ENCODE results near the gene OR6A2. TPM values are rescaled to one million over a fixed set of nuclear protein-coding genes. Genes with fewer than 3 reads are reported as not detected.

The OR6A2 gene
- total RNA-seq (under 1 TPM in 1 of 5 donors, not detected in 4; 0.55 TPM), polyA plus RNA-seq (not detected)
- long read RNA-seq, donor 1, result 0 reads
- long read RNA-seq, donor 2, result 0 reads
- long read RNA-seq, donor 3, result 0 reads
- long read RNA-seq, donor 4, result 0 reads
- long read RNA-seq, donor 5, result 0 reads
- long read RNA-seq, donor 6, result 0 reads
- long read RNA-seq, donor 7, partial matches to known transcripts, result 0 of 1 reads
- long read RNA-seq, donor 7, other reads (novel, unspliced or antisense), result 0 of 1 reads
- long read RNA-seq, donor 8, result 0 reads
- long read RNA-seq, donor 9, result 0 reads
- long read RNA-seq, donor 10, result 0 reads

- Histone ChIP-seq H3K4me1 (no peaks in the 10 kb centered on the region), H3K9me3 (peaks cover 0 to 20% (median 8%) of the 10 kb centered on the region in 4 donors), H3K27me3 (no peaks in the 10 kb centered on the region), H3K27ac (no peak within 1 kb of the TSS), H3K4me3 (no peak within 1 kb of the TSS), H3K36me3 (no peaks in the 10 kb centered on the region)
- TF ChIP-seq POLR2A (IDR thresholded peaks at IDR 0.05) (no peak), EP300 (IDR thresholded peaks at IDR 0.05) (no peak), POLR2AphosphoS5 (IDR thresholded peaks at IDR 0.05) (no peak), CTCF (IDR thresholded peaks at IDR 0.05) (no peak)
- WGBS, 5 donors, result 78 to 89% (median 87%) methylated on average over 1 of the region's 1 CpG
- intact Hi-C loops (cut with DNase I; ENCODE audit: low total_unique reads), result no loop called here
- no peak for DNase-seq
Measured at GRCh38 chr11:6799402-6799801, at the start of gene OR6A2. TSS of gene OR6A2 (minus strand) at chr11:6799689. CDS start at chr11:6795708, 3,981 bp downstream.

- TF ChIP-seq CTCF (IDR thresholded peaks at IDR 0.05) (no peak), POLR2AphosphoS5 (IDR thresholded peaks at IDR 0.05) (no peak), EP300 (IDR thresholded peaks at IDR 0.05) (no peak)
- intact Hi-C loops (cut with DNase I; ENCODE audit: low total_unique reads), result no loop called here
- Histone ChIP-seq H3K4me3 (no peak within 1 kb of the TSS), H3K9me3 (peaks cover 0 to 12% (median 0%) of the 10 kb centered on the region in 4 donors), H3K36me3 (no peaks in the 10 kb centered on the region), H3K4me1 (no peaks in the 10 kb centered on the region), H3K27ac (no peak within 1 kb of the TSS), H3K27me3 (no peaks in the 10 kb centered on the region)
- DNase-seq, result no peak
- WGBS, 5 donors, result 63 to 78% (median 74%) methylated on average over 3 of the region's 3 CpGs
Measured at GRCh38 chr11:6845383-6845782, 45.9 kb upstream of the OR6A2 start, which contains the start of gene OR10A5. TSS of gene OR10A5 (plus strand) at chr11:6845683. CDS start at chr11:6845683, 0 bp downstream.

GRCh38 chr11:6844356-6844755, 44.9 kb upstream of the OR6A2 start:
- TF ChIP-seq POLR2A (IDR thresholded peaks at IDR 0.05), result no peak
- no peak for TF ChIP-seq EP300 (IDR thresholded peaks at IDR 0.05)
- TF ChIP-seq POLR2AphosphoS5 (IDR thresholded peaks at IDR 0.05), result no peak
- no peak for TF ChIP-seq CTCF (IDR thresholded peaks at IDR 0.05)
- Histone ChIP-seq H3K9me3 (peaks cover 0 to 12% (median 0%) of the 10 kb centered on the region in 4 donors), H3K4me3 (no peak overlapping the region), H3K27me3 (no peaks in the 10 kb centered on the region), H3K4me1 (no peaks in the 10 kb centered on the region), H3K36me3 (no peaks in the 10 kb centered on the region), H3K27ac (no peak overlapping the region)
- 86 to 93% (median 88%) methylated on average over 5 of the region's 5 CpGs for WGBS, 5 donors
- DNase-seq, result no peak
- intact Hi-C loops (cut with DNase I; ENCODE audit: low total_unique reads), result no loop called here

GRCh38 chr11:6843670-6844069, 44.2 kb upstream of the OR6A2 start:
- no peaks in the 10 kb centered on the region for H3K4me1 ChIP-seq
- DNase-seq, result no peak
- intact Hi-C loops (cut with DNase I; ENCODE audit: low total_unique reads), result no loop called here
- H3K4me3 ChIP-seq, result no peak overlapping the region
- peaks cover 0 to 11% (median 0%) of the 10 kb centered on the region in 4 donors for H3K9me3 ChIP-seq
- TF ChIP-seq EP300 (IDR thresholded peaks at IDR 0.05) (no peak), POLR2A (IDR thresholded peaks at IDR 0.05) (no peak), CTCF (IDR thresholded peaks at IDR 0.05) (no peak), POLR2AphosphoS5 (IDR thresholded peaks at IDR 0.05) (no peak)
- H3K27ac ChIP-seq, result no peak overlapping the region
- WGBS, 5 donors, result 56 to 72% (median 61%) methylated on average over 2 of the region's 2 CpGs
- no peaks in the 10 kb centered on the region for H3K27me3 ChIP-seq
- H3K36me3 ChIP-seq, result no peaks in the 10 kb centered on the region

Data from stomach (tissue), 19 donors.